LNCaP clone FGC (cell line): Measurements from ENCODE around the gene MPP4.

Experiments used
- DNase-seq: peaks from one replicate; pipeline ENCODE4 v3.0.0-alpha.2; 2011; ENCODE audit warnings: low read depth
- H3K4me3 ChIP-seq: 2 replicates; pipeline ENCODE4 v1.5.1; 2011; ENCODE audit warnings: mild to moderate bottlenecking, low read depth, low read length, control low read depth
- TF ChIP-seq, protein P1 (sequence below): IDR thresholded peaks from 2 replicates; pipeline ENCODE4 v1.5.1; 2012; ENCODE audit warnings: mild to moderate bottlenecking; ENCODE audit not compliant: control insufficient read depth, insufficient read depth; ENCODE audit errors: extremely low read depth

Gene MPP4

DNA sequence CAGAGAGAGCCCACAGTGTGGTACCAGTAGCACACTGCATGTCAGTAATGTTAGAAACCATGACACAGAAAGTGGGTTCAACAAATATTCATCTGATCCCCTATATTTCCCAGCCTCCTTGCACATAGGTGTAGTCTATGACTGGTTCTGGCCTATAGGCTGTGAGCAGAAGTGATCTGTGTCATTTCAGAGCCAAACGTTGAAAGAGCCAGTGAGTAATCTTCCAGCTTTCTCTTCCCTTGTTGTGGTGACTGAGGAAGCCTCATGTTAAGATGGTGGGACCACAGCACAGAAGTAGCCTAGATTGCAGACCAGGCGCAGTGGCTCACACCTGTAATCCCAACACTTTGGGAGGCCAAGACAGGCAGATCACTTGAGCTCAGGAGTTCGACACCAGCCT is 59.2 kb downstream of the MPP4 start:
- DNase-seq = no peak
- no peak overlapping the region for H3K4me3 ChIP-seq
- TF ChIP-seq, protein P1, sequence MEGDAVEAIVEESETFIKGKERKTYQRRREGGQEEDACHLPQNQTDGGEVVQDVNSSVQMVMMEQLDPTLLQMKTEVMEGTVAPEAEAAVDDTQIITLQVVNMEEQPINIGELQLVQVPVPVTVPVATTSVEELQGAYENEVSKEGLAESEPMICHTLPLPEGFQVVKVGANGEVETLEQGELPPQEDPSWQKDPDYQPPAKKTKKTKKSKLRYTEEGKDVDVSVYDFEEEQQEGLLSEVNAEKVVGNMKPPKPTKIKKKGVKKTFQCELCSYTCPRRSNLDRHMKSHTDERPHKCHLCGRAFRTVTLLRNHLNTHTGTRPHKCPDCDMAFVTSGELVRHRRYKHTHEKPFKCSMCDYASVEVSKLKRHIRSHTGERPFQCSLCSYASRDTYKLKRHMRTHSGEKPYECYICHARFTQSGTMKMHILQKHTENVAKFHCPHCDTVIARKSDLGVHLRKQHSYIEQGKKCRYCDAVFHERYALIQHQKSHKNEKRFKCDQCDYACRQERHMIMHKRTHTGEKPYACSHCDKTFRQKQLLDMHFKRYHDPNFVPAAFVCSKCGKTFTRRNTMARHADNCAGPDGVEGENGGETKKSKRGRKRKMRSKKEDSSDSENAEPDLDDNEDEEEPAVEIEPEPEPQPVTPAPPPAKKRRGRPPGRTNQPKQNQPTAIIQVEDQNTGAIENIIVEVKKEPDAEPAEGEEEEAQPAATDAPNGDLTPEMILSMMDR = no peak

DNA sequence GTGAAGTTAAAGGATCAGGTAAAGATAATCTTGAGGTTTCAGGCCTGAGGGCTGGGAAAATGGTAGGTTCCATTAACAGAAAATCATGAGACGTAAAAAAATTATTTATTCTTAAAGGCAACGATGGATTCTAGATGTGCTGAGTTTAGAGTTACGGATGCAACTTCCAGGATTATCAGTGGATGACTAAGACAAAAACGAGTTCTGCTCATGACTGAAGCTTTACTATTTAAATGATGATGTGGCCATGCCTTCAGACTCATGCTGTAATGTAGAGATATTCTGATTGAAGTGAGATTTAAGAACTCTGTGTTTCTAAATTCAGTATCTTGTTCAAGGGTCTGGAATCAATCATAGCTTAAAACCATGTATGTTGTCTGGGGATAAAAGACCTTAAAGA is 60.1 kb downstream of the MPP4 start:
- TF ChIP-seq, protein P1 = no peak
- DNase-seq = no peak
- H3K4me3 ChIP-seq = no peak overlapping the region

DNA sequence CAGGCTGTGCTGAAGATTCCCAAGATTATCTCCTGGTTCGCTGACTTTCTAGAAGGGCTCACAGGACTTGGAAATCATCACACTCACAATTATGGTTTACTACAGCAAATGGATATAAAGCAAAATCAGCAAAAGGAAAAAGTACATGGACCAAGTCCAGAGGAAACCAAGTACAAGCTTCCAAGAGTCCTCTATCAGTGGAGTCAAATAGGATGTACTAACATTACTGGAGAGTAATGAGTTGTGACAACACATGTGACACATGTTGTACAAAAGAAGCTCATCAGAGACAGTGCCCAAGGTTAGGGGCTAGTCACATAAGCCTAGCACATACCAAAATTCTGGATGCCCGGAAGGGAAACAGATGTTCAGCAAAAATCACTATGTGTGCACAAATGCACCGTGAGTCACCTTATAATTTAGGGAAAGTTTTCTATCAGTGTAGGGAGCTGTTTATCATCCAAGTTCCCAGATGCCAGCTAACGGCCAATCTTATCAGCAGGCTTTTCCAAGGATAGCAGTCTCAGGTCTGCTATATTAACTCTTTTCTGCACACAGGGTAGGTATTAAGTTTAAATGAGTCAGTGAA is 64.7 kb downstream of the MPP4 start:
- TF ChIP-seq, protein P1 = no peak
- DNase-seq = no peak
- H3K4me3 ChIP-seq = no peak overlapping the region

DNA sequence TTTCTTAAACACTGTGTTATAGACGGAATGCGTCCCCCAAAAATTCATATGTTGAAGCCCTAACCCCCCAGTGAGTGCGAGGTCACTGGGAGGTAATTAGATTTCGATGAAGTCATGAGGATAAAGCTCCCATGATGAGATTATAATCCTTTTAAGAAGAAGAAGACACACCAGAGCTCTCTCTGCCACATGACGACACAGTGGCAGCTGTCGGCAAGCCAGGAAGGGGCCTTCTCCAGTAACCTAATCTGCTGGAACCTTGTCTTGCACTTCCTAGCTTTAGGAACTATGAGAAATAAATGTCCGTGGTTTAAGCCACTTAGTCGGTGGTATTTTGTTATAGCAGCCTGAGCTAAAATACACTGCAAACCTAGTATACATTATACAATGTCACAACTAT is 67.4 kb downstream of the MPP4 start:
- no peak overlapping the region for H3K4me3 ChIP-seq
- TF ChIP-seq, protein P1 = no peak
- DNase-seq = no peak

DNA sequence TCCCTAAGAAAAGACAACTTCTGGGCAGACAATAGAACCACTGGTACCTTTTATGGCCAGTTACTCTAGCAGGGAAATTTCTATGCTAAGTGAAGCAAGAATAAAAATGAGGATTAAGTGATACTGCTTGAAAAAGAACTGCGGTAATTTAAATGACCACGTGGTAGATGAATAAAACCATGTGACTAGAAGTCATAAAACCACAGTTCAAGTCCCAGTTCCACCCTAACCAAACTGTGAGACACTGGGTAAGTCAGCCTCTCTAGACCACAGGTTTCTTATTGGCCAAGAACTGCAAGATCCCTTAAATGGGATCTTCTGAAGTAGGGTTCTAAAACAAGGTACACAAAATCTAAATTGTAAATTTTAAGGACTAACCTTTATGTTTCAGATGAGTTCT is 67.9 kb downstream of the MPP4 start:
- TF ChIP-seq, protein P1 = no peak
- no peak overlapping the region for H3K4me3 ChIP-seq
- no peak for DNase-seq

DNA sequence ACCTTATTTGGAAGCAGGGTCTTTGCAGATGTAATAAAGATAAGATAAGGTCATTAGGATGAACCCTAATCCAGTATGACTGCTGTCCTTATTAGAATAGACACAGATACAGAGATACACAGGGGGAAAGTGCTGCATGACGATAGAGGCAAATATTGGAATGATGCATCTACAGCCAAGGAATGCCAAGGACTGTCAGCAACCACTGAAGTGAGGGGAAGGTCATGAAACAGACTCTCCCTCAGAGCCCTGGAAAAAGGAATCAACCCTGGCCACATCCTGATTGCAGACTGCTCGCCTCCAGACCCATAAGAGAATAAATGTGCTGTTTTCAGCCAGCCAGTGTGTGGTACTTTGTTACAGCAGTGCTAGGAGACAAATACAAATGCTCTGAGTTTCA is 69.9 kb downstream of the MPP4 start:
- DNase-seq = no peak
- TF ChIP-seq, protein P1 = no peak
- no peak overlapping the region for H3K4me3 ChIP-seq

DNA sequence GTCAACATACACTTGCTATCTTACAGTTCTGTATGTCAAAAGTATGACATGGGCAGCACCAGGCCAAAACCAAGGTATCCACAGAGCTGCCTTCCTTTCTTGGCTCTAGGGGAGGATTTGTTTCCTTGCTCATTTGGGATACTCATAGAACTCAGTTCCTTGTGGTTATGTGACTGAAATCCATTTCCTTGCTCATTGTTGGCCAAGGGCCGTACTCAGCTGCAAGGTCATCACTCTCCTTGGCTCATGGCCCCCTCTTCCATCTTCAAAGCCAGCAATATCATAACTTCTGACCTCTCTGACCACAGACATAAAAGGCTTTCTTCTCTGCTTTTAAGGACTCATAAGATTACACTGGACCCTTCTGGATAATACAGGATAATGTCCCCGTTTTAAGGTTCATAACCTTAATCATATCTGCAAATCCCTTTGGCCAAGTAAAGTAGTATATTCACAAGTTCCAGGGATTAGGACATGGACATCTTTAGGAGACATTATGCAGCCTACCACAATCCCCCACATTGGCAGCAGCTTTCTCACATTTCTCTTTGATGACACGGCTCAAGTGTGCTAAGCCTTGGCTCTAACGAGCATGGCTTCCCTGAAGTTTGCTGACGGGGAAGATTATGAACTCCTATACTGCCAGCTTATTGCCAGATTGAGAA is 76.0 kb downstream of the MPP4 start:
- DNase-seq = no peak
- TF ChIP-seq, protein P1 = no peak
- no peak overlapping the region for H3K4me3 ChIP-seq
